ENCODE measurements around the gene GREB1.

Gene GREB1

DNA sequence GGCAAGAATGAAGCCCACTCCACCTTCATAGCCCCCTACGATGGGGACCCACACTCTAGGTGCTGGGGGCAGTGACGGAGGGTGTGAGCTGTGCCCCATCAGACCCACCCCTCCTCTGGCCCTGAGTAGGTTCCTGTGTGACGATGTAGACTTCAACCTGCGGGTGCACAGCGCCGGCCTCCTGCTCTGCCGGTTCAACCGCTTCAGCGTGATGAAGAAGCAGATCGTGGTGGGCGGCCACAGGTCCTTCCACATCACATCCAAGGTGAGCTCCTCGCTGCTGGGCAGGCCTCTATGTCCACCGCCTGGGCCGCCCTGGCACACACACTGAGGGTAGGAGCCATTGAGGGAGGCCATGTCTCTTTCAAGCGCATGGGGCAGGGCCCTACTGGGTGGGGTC, 101.3 kb downstream of the GREB1 start:
- Histone ChIP-seq H3K4me2 (ENCODE audit: low read length) (no peak overlapping the region), H3K27ac (no peak overlapping the region), H2AFZ (no peak overlapping the region), H3K9me3 (ENCODE audit: control insufficient read depth, low read length) (no peaks in the 10 kb centered on the region), H3K4me1 (no peaks in the 10 kb centered on the region), H3K79me2 (no peaks in the 10 kb centered on the region), H3K36me3 (ENCODE audit: control insufficient read depth, insufficient read depth, low read length) (no peaks in the 10 kb centered on the region), H3K4me3 (ENCODE audit: low read depth, low read length) (no peak overlapping the region), H3K27me3 (ENCODE audit: control insufficient read depth, insufficient read depth, low read length) (no peaks in the 10 kb centered on the region), H3K9ac (no peak overlapping the region)
- TF ChIP-seq, protein P1, sequence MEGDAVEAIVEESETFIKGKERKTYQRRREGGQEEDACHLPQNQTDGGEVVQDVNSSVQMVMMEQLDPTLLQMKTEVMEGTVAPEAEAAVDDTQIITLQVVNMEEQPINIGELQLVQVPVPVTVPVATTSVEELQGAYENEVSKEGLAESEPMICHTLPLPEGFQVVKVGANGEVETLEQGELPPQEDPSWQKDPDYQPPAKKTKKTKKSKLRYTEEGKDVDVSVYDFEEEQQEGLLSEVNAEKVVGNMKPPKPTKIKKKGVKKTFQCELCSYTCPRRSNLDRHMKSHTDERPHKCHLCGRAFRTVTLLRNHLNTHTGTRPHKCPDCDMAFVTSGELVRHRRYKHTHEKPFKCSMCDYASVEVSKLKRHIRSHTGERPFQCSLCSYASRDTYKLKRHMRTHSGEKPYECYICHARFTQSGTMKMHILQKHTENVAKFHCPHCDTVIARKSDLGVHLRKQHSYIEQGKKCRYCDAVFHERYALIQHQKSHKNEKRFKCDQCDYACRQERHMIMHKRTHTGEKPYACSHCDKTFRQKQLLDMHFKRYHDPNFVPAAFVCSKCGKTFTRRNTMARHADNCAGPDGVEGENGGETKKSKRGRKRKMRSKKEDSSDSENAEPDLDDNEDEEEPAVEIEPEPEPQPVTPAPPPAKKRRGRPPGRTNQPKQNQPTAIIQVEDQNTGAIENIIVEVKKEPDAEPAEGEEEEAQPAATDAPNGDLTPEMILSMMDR (IDR thresholded peaks at IDR 0.05): no peak

DNA sequence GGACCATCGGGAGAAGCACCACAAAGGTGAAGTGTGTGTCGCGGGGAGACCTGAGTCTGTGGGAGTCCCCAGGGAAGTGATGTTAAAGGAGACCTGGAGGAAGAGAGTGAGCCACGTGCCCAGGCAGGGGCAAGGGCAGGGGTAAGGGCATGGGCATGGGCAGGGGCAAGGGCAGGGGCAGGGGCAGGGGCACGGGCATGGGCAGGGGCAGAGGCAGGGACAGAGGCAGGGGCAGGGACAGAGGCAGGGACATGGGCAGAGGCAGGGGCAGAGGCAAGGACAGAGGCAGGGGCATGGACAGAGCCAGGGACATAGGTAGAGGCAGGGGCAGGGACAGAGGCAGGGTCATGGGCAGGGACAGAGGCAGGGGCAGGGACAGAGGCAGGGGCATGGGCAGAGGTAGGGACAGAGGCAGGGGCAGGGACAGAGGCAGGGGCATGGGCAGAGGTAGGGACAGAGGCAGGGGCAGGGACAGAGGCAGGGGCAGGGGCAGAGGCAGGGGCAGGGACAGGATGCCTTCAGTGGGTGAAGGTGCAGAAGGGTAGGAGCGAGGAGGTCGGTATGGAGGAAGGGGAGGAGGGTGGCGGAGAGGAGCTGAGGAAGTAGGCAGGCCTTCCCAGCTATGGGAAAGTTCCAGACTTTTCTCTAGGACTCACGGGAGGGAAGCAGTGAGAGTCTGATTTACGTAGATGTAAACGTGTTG, 102.9 kb downstream of the GREB1 start:
- Histone ChIP-seq H3K27ac (no peak overlapping the region), H3K27me3 (ENCODE audit: control insufficient read depth, insufficient read depth, low read length) (no peaks in the 10 kb centered on the region), H3K4me1 (no peaks in the 10 kb centered on the region), H3K79me2 (no peaks in the 10 kb centered on the region), H3K9ac (no peak overlapping the region), H3K4me3 (ENCODE audit: low read depth, low read length) (no peak overlapping the region), H3K9me3 (ENCODE audit: control insufficient read depth, low read length) (no peaks in the 10 kb centered on the region), H3K4me2 (ENCODE audit: low read length) (no peak overlapping the region), H2AFZ (no peak overlapping the region), H3K36me3 (ENCODE audit: control insufficient read depth, insufficient read depth, low read length) (no peaks in the 10 kb centered on the region)
- TF ChIP-seq, protein P1 (IDR thresholded peaks at IDR 0.05): no peak

DNA sequence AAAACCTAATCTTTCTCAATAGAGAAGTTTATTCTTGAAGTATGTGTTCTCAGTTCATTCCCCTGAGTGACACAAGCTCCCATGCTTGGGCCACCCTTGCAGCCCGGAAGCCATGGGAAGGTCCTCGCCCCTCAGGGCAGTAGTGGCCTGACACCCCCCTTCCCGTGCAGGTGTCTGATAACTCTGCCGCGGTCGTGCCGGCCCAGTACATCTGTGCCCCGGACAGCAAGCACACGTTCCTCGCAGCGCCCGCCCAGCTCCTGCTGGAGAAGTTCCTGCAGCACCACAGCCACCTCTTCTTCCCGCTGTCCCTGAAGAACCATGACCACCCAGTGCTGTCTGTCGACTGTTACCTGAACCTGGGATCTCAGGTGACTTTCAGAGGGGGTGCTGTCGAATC, 103.7 kb downstream of the GREB1 start:
- H3K4me2 ChIP-seq (ENCODE audit: low read length): no peak overlapping the region
- H3K4me3 ChIP-seq (ENCODE audit: low read depth, low read length): no peak overlapping the region
- no peak overlapping the region for H3K9ac ChIP-seq
- no peaks in the 10 kb centered on the region for H3K79me2 ChIP-seq
- H3K9me3 ChIP-seq (ENCODE audit: control insufficient read depth, low read length): no peaks in the 10 kb centered on the region
- TF ChIP-seq, protein P1 (IDR thresholded peaks at IDR 0.05): no peak
- H3K4me1 ChIP-seq: no peaks in the 10 kb centered on the region
- no peaks in the 10 kb centered on the region for H3K36me3 ChIP-seq (ENCODE audit: control insufficient read depth, insufficient read depth, low read length)
- H2AFZ ChIP-seq: no peak overlapping the region
- no peak overlapping the region for H3K27ac ChIP-seq
- H3K27me3 ChIP-seq (ENCODE audit: control insufficient read depth, insufficient read depth, low read length): no peaks in the 10 kb centered on the region

DNA sequence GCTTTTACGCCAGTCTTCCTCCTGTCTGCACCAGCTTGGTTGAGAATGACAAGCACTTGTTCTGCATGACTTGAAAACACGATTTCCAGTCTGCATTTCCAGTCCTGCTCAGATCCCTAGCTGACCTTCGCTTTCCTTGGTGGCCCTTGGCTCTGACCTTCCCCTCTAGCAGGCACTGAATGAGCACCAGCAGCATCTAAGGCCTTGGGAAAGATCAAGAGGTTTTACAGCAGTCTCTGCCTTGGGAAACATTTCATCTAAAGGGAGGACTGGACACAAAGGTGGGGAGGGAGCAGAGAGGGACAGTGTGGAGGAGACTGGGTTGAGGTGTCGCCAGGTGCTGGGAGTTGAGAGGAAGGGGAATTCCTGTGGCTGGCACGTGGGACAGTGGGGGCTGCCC, 105.7 kb downstream of the GREB1 start:
- Histone ChIP-seq H3K27me3 (ENCODE audit: control insufficient read depth, insufficient read depth, low read length) (no peaks in the 10 kb centered on the region), H3K4me3 (ENCODE audit: low read depth, low read length) (no peak overlapping the region), H3K9ac (no peak overlapping the region), H3K9me3 (ENCODE audit: control insufficient read depth, low read length) (no peaks in the 10 kb centered on the region), H3K4me1 (no peaks in the 10 kb centered on the region), H3K79me2 (no peaks in the 10 kb centered on the region), H2AFZ (no peak overlapping the region), H3K27ac (no peak overlapping the region), H3K36me3 (ENCODE audit: control insufficient read depth, insufficient read depth, low read length) (no peaks in the 10 kb centered on the region), H3K4me2 (ENCODE audit: low read length) (no peak overlapping the region)
- TF ChIP-seq, protein P1 (IDR thresholded peaks at IDR 0.05): no peak

DNA sequence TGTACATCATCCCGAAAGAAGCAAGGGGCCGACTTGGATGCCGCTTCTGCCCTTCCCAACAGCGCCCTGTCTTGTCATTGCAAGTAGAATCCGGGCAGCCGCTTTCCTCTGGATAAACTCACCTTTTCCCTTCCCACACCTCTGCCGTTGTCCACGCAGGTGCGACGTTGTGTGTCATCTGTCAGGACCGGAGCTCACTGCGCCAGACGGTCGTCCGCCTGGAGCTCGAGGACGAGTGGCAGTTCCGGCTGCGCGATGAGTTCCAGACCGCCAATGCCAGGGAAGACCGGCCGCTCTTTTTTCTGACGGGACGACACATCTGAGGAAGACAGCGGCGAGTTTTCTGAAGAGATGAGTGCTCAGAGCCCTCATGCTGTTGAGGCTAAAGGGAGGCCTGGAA, 106.3 kb downstream of the GREB1 start:
- Histone ChIP-seq H3K79me2 (no peaks in the 10 kb centered on the region), H3K4me1 (no peaks in the 10 kb centered on the region), H3K4me3 (ENCODE audit: low read depth, low read length) (no peak overlapping the region), H3K9ac (no peak overlapping the region), H3K9me3 (ENCODE audit: control insufficient read depth, low read length) (no peaks in the 10 kb centered on the region), H2AFZ (no peak overlapping the region), H3K27ac (no peak overlapping the region), H3K4me2 (ENCODE audit: low read length) (no peak overlapping the region), H3K27me3 (ENCODE audit: control insufficient read depth, insufficient read depth, low read length) (no peaks in the 10 kb centered on the region), H3K36me3 (ENCODE audit: control insufficient read depth, insufficient read depth, low read length) (no peaks in the 10 kb centered on the region)
- TF ChIP-seq, protein P1 (IDR thresholded peaks at IDR 0.05): no peak
